IMR-90 (cell line): Measurements from ENCODE around the gene HYCC2. TPM values are rescaled to one million over a fixed set of nuclear protein-coding genes. Genes with fewer than 3 reads are reported as not detected.

Experiments used
- ATAC-seq: fragments of 200-7000 bp; cut with Tn5 transposase; 2 replicates; pipeline ENCODE4 v1.9.1; 2020; ENCODE audit warnings: low read depth, mild to moderate bottlenecking, moderate library complexity
- BruUV-seq: library from RNA; stranded (reverse); fragments of 400-500 nt; replicated peaks from 2 replicates; lab custom pipeline; 2021; lab: Mats Ljungman, UMichigan
- CTCF ChIA-PET: fragments of 300-600 bp; formaldehyde crosslinking; extraction: SDS; loops from one replicate; lab custom pipeline; 2021; ENCODE audit warnings: antibody characterized with exemption; lab: Yijun Ruan, JAX
- POLR2A ChIA-PET: fragments of 300-600 bp; sonication (Branson Sonifier 250); formaldehyde crosslinking; loops from one replicate; lab custom pipeline; 2022; ENCODE audit warnings: antibody characterized with exemption; ENCODE audit not compliant: unreplicated experiment; lab: Charles Lee
- DNase-seq: peaks from one replicate; pipeline ENCODE4 v3.0.0; 2013
- H2AFZ ChIP-seq: replicated peaks from 2 replicates; pipeline ENCODE3; 2013; ENCODE audit warnings: low read length, mild to moderate bottlenecking; ENCODE audit not compliant: poor library complexity
- H2AK5ac ChIP-seq: 2 replicates; pipeline ENCODE4 v1.6.1; 2013; ENCODE audit warnings: low read depth, low read length, inconsistent platforms
- H2AK9ac ChIP-seq: replicated peaks from 2 replicates; pipeline ENCODE3; 2013; ENCODE audit warnings: mild to moderate bottlenecking, low read depth, low read length, moderate library complexity; ENCODE audit not compliant: poor library complexity
- H2BK120ac ChIP-seq: 2 replicates; pipeline ENCODE4 v1.6.1; 2013; ENCODE audit warnings: low read depth, low read length, inconsistent platforms
- H2BK15ac ChIP-seq: 3 replicates; pipeline ENCODE4 v1.6.1; 2013; ENCODE audit warnings: low read depth, low read length, inconsistent platforms
- H2BK20ac ChIP-seq: 2 replicates; pipeline ENCODE4 v1.6.1; 2013; ENCODE audit warnings: low read depth, mild to moderate bottlenecking, inconsistent platforms, low read length, moderate library complexity
- H2BK5ac ChIP-seq: 2 replicates; pipeline ENCODE4 v1.6.1; 2013; ENCODE audit warnings: mild to moderate bottlenecking, low read depth, low read length, inconsistent platforms; ENCODE audit not compliant: poor library complexity, severe bottlenecking
- H3K14ac ChIP-seq: replicated peaks from 2 replicates; pipeline ENCODE4 v1.6.1; 2013; ENCODE audit warnings: low read depth, low read length, inconsistent platforms
- H3K18ac ChIP-seq: 2 replicates; pipeline ENCODE4 v1.6.1; 2013; ENCODE audit warnings: low read depth, low read length, control low read depth
- H3K23ac ChIP-seq: 2 replicates; pipeline ENCODE4 v1.6.1; 2013; ENCODE audit warnings: low read depth, low read length, inconsistent platforms
- H3K27ac ChIP-seq: 2 replicates; pipeline ENCODE4 v1.5.1; 2013; ENCODE audit warnings: mild to moderate bottlenecking, control low read depth, low read length; ENCODE audit not compliant: insufficient read depth
- H3K27me3 ChIP-seq: 2 replicates; pipeline ENCODE4 v1.6.1; 2013; ENCODE audit warnings: low read length; ENCODE audit not compliant: control insufficient read depth, insufficient read depth
- H3K36me3 ChIP-seq: 2 replicates; pipeline ENCODE4 v1.6.1; 2013; ENCODE audit warnings: low read length, mixed read lengths; ENCODE audit not compliant: control insufficient read depth, insufficient read depth
- H3K4ac ChIP-seq: 2 replicates; pipeline ENCODE4 v1.6.1; 2013; ENCODE audit warnings: low read depth, low read length, inconsistent platforms
- H3K4me1 ChIP-seq: 2 replicates; pipeline ENCODE4 v1.6.1; 2013; ENCODE audit warnings: low read length, mixed read lengths; ENCODE audit not compliant: control insufficient read depth, insufficient read depth
- H3K4me2 ChIP-seq: 2 replicates; pipeline ENCODE4 v1.6.1; 2013; ENCODE audit warnings: low read depth, mild to moderate bottlenecking, control low read depth, low read length, moderate library complexity
- H3K4me3 ChIP-seq: 2 replicates; pipeline ENCODE4 v1.5.1; 2013; ENCODE audit warnings: low read depth, mild to moderate bottlenecking, control low read depth, low read length, moderate library complexity; ENCODE audit not compliant: insufficient read depth
- H3K56ac ChIP-seq: 2 replicates; pipeline ENCODE4 v1.6.1; 2013; ENCODE audit warnings: low read length, inconsistent platforms; ENCODE audit not compliant: insufficient read depth; ENCODE audit errors: extremely low read depth
- H3K79me1 ChIP-seq, 2 experiments: 2 replicates each; pipeline ENCODE4 v1.6.1; 2013; ENCODE audit warnings: low read length in 2 of 2, inconsistent platforms in 1 of 2, low read depth in 1 of 2
- H3K9ac ChIP-seq: 2 replicates; pipeline ENCODE4 v1.6.1; 2013; ENCODE audit warnings: low read depth, low read length, control low read depth
- H3K9me1 ChIP-seq: 2 replicates; pipeline ENCODE4 v1.6.1; 2013; ENCODE audit warnings: low read length, inconsistent platforms; ENCODE audit not compliant: insufficient read depth
- H3K9me3 ChIP-seq: 2 replicates; pipeline ENCODE4 v1.6.1; 2013; ENCODE audit warnings: low read length; ENCODE audit not compliant: control insufficient read depth, insufficient read depth
- H4K20me1 ChIP-seq: 2 replicates; pipeline ENCODE4 v1.6.1; 2013; ENCODE audit warnings: low read length, inconsistent platforms; ENCODE audit not compliant: insufficient read depth
- H4K5ac ChIP-seq: 2 replicates; pipeline ENCODE4 v1.6.1; 2013; ENCODE audit warnings: mild to moderate bottlenecking, low read depth, low read length, control low read depth
- H4K8ac ChIP-seq, 2 experiments: 2 replicates each; pipeline ENCODE4 v1.6.1; 2013; ENCODE audit warnings: low read depth in 2 of 2, low read length in 2 of 2, control low read depth in 1 of 2, inconsistent platforms in 1 of 2
- H4K91ac ChIP-seq: 2 replicates; pipeline ENCODE4 v1.6.1; 2013; ENCODE audit warnings: low read depth, low read length, inconsistent platforms; ENCODE audit not compliant: insufficient read depth
- BHLHE40 ChIP-seq: fragments of 150-350 bp; IDR thresholded peaks from 2 replicates; pipeline ENCODE4 v1.6.1; 2016; ENCODE audit warnings: mild to moderate bottlenecking, low read depth, low read length
- CEBPB ChIP-seq: IDR thresholded peaks from 2 replicates; pipeline ENCODE4 v1.6.1; 2012; ENCODE audit warnings: low read depth, low read length, improper control_type of control experiment
- CHD1 ChIP-seq: IDR thresholded peaks from 2 replicates; pipeline ENCODE4 v1.6.1; 2012; ENCODE audit warnings: low read depth, low read length, improper control_type of control experiment
- ELK1 ChIP-seq: fragments of 150-350 bp; IDR thresholded peaks from 2 replicates; pipeline ENCODE4 v1.6.1; 2016; ENCODE audit warnings: low read depth, mild to moderate bottlenecking, low read length, moderate library complexity, borderline replicate concordance
- FOS ChIP-seq: fragments of 150-350 bp; IDR thresholded peaks from 2 replicates; pipeline ENCODE4 v1.6.1; 2016; ENCODE audit warnings: low read depth, low read length
- MAZ ChIP-seq: IDR thresholded peaks from 2 replicates; pipeline ENCODE4 v1.6.1; 2012; ENCODE audit warnings: low read depth, mild to moderate bottlenecking, low read length, improper control_type of control experiment, moderate library complexity, borderline replicate concordance
- MXI1 ChIP-seq: IDR thresholded peaks from 2 replicates; pipeline ENCODE4 v1.6.1; 2012; ENCODE audit warnings: low read depth, mild to moderate bottlenecking, low read length, moderate library complexity, borderline replicate concordance
- NFE2L2 ChIP-seq: fragments of 150-350 bp; IDR thresholded peaks from 2 replicates; pipeline ENCODE4 v1.6.1; 2016; ENCODE audit warnings: low read depth, mild to moderate bottlenecking, low read length
- POLR2A ChIP-seq: IDR thresholded peaks from 2 replicates; pipeline ENCODE4 v1.6.1; 2012; ENCODE audit warnings: mild to moderate bottlenecking, low read depth, low read length
- RAD21 ChIP-seq: IDR thresholded peaks from 2 replicates; pipeline ENCODE4 v1.6.1; 2012; ENCODE audit warnings: low read length, improper control_type of control experiment
- RCOR1 ChIP-seq: IDR thresholded peaks from 2 replicates; pipeline ENCODE4 v1.6.1; 2012; ENCODE audit warnings: mild to moderate bottlenecking, low read length, improper control_type of control experiment; ENCODE audit not compliant: insufficient replicate concordance
- RFX5 ChIP-seq: IDR thresholded peaks from 2 replicates; pipeline ENCODE4 v1.8.0; 2012; ENCODE audit warnings: low read depth, mild to moderate bottlenecking, low read length, moderate library complexity
- SMC3 ChIP-seq: fragments of 150-350 bp; IDR thresholded peaks from 2 replicates; pipeline ENCODE4 v1.6.1; 2016; ENCODE audit warnings: low read depth, mild to moderate bottlenecking, antibody characterized with exemption, low read length, moderate library complexity
- WGBS, 2 experiments: methylation state at CpG; one replicate each; pipeline versions ENCODE4 v1.1.5 to v1.1.7; 2013; ENCODE audit warnings: missing lambda C conversion rate in 2 of 2; ENCODE audit not compliant: insufficient read length in 1 of 2; ENCODE audit errors: extremely low coverage in 2 of 2; 5-methylcytosine and 5-hydroxymethylcytosine counted together
- dilution Hi-C: fragments of 300-500 bp; cut with HindIII; formaldehyde crosslinking; loops from one replicate; pipeline ENCODE4 v1.14.3; 2018; ENCODE audit warnings: low sequenced_read_pairs; ENCODE audit not compliant: unreplicated experiment
- in situ Hi-C: fragments of 300-500 bp; cut with MboI; formaldehyde crosslinking; loops from 3 replicates; pipeline ENCODE4 v1.14.3; 2019; ENCODE audit warnings: low sequenced_read_pairs, inconsistent platforms, mixed read lengths
- intact Hi-C: fragments of 100-400 bp; cut with micrococcal nuclease; formaldehyde crosslinking; loops from 2 replicates; pipeline ENCODE4 v1.10.0; 2022
- polyA plus RNA-seq, 3 experiments: library from polyadenylated mRNA; depleted of rRNA; stranded (reverse); fragments of >200 nt; gene quantifications; 2 replicates each; pipeline ENCODE4 v1.2.3, GENCODE V29; 2012; ENCODE audit warnings: low replicate concordance in 1 of 3
- total RNA-seq: library from RNA; depleted of rRNA; stranded (reverse); fragments of >200 nt; gene quantifications from 2 replicates; pipeline ENCODE4 v1.2.3, GENCODE V29; 2012
- TF ChIP-seq, protein P1 (sequence below): fragments of 150-350 bp; IDR thresholded peaks from 2 replicates; pipeline ENCODE4 v1.6.1; 2017; ENCODE audit warnings: mild to moderate bottlenecking, antibody characterized with exemption, low read length, low read depth
- TF ChIP-seq, protein P2 (sequence below): conservative IDR thresholded peaks from 2 replicates; pipeline ENCODE4 v1.5.1; 2012; ENCODE audit warnings: mild to moderate bottlenecking, low read depth, low read length, improper control_type of control experiment

Gene HYCC2
- total and polyA plus RNA-seq, 2 of the 4 experiments (the other 2 are of a cell fraction), result 2.2 to 9.1 TPM

- in situ Hi-C loops, result no loop called here
- 1% methylated on average over 18 of the region's 21 CpGs; no CpG with 5 or more reads in 1 of the 2 experiments for WGBS, 2 experiments
- H2BK20ac ChIP-seq, result no peak overlapping the region
Observed at GRCh38 chr2:201070948-201071478, 458 bp downstream of the HYCC2 start.

More at GRCh38 chr2:201070948-201071478, 458 bp downstream of the HYCC2 start:
- Histone ChIP-seq H3K27me3 (no peaks in the 10 kb centered on the region), H3K9ac (peak overlapping the region; percentile 72), H2AK5ac (no peak overlapping the region), H2BK5ac (peak overlapping the region; percentile 58), H3K9me1 (no peaks in the 10 kb centered on the region), H3K4me2 (peak overlapping the region; percentile 98), H3K27ac (peak overlapping the region; percentile 67), H4K91ac (0 out of 2 replicates have a peak overlapping the region, but pooled peaks have one; percentile 19), H3K18ac (no peak overlapping the region), H3K23ac (peak overlapping the region; percentile 78; the same call in 1 of the 2 replicates), H3K14ac (peak overlapping the region; percentile 49; the same call in 1 of the 2 replicates), H3K56ac (no peak overlapping the region), H3K36me3 (no peaks in the 10 kb centered on the region), H2BK15ac (no peak overlapping the region), H3K79me1 (peaks cover 9 to 51% of the 10 kb centered on the region in 2 experiments), H3K4me3 (peak overlapping the region; percentile 94), H3K9me3 (no peaks in the 10 kb centered on the region), H2AK9ac (peak overlapping the region; percentile 94), H3K4ac (peak overlapping the region; percentile 76), H2AFZ (peak overlapping the region; percentile 96), H4K20me1 (peaks cover 10% of the 10 kb centered on the region; the same call in 1 of the 2 replicates), H4K8ac (peak overlapping the region; percentile 62 to 88; a peak in 3 of 4 replicates), H4K5ac (peak overlapping the region; percentile 71), H3K4me1 (no peaks in the 10 kb centered on the region), H2BK120ac (peak overlapping the region; percentile 18; the same call in 1 of the 2 replicates)
- peak; percentile 33 for ATAC-seq
- dilution Hi-C loops, result no loop called here
- POLR2A ChIA-PET, result no interaction called here
- TF ChIP-seq CEBPB (no peak), BHLHE40 (no peak), CHD1 (no peak), NFE2L2 (no peak), FOS (no peak), MXI1 (no peak), RAD21 (no peak), MAZ (no peak), POLR2A (no peak), RFX5 (no peak), SMC3 (no peak), ELK1 (no peak), RCOR1 (no peak)
- TF ChIP-seq, protein P1, sequence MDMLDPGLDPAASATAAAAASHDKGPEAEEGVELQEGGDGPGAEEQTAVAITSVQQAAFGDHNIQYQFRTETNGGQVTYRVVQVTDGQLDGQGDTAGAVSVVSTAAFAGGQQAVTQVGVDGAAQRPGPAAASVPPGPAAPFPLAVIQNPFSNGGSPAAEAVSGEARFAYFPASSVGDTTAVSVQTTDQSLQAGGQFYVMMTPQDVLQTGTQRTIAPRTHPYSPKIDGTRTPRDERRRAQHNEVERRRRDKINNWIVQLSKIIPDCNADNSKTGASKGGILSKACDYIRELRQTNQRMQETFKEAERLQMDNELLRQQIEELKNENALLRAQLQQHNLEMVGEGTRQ, result no peak
- TF ChIP-seq, protein P2, sequence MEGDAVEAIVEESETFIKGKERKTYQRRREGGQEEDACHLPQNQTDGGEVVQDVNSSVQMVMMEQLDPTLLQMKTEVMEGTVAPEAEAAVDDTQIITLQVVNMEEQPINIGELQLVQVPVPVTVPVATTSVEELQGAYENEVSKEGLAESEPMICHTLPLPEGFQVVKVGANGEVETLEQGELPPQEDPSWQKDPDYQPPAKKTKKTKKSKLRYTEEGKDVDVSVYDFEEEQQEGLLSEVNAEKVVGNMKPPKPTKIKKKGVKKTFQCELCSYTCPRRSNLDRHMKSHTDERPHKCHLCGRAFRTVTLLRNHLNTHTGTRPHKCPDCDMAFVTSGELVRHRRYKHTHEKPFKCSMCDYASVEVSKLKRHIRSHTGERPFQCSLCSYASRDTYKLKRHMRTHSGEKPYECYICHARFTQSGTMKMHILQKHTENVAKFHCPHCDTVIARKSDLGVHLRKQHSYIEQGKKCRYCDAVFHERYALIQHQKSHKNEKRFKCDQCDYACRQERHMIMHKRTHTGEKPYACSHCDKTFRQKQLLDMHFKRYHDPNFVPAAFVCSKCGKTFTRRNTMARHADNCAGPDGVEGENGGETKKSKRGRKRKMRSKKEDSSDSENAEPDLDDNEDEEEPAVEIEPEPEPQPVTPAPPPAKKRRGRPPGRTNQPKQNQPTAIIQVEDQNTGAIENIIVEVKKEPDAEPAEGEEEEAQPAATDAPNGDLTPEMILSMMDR, result no peak
- CTCF ChIA-PET, result interaction anchor here (0.7 kb wide), 1 partner anchor 162 kb away, joined by 4 read pairs; no protein-coding TSS in a partner anchor
- DNase-seq, result no peak
- intact Hi-C loops, result loop anchor here (1.0 to 5.0 kb wide), 3 partner anchors 46 to 106 kb away; partner anchors contain the start of gene CFLAR
- BruUV-seq, result no TSS peak
